Stimulated activated CD8-positive, alpha-beta memory T cell treated with anti-CD3 and anti-CD28 coated beads, Interleukin-7, amount 100 ng/mL, for 1 hour (primary cell): ENCODE results near the gene ATP2A2.
"Not testable (repeated sequence)": the region's sequence is repeated elsewhere in the genome, so short reads cannot be mapped to it uniquely, and the experiment has no call there.

ENCODE experiments used
- DNase-seq, 2 donors: peaks; one replicate each; pipeline ENCODE4 v3.0.0-alpha.2; 2020; ENCODE audit warnings: low read depth in 2 of 2

ATP2A2 gene

DNA sequence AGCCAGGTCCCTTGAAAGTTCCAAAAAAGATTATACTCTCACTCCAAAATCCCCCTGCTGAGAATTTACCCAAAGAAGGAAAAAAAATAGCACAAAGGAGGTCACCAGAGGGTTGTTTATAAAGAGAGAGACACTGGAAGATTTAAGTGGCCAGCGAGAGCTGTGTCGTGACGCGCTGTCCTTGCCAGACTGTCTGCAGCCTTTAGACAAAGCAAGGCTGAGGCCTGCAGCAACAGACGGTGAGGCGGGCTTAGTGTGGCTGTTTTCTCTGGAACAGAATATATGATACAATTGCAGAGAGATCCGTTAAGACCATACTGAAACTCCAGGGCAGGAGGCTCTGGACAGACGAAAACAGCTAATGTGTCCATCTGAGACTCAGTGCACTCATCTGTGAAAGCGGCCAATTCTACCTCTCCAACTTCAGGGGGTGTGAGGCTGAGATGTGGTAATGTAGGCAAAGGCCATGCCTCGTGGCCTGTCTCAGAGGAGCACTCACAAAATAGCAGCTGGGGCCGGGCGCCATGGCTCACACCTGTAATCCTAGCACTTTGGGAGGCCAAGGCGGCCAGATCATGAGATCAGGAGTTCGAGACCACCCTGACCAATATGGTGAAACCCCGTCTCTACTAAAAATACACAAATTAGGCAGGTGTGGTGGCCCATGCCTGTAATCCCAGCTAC lies 86.3 kb downstream of the ATP2A2 start:
- DNase-seq = no peak

GRCh38 chr12:110369992-110370391 lies 88.9 kb downstream of the ATP2A2 start:
- DNase-seq = no peak

DNA sequence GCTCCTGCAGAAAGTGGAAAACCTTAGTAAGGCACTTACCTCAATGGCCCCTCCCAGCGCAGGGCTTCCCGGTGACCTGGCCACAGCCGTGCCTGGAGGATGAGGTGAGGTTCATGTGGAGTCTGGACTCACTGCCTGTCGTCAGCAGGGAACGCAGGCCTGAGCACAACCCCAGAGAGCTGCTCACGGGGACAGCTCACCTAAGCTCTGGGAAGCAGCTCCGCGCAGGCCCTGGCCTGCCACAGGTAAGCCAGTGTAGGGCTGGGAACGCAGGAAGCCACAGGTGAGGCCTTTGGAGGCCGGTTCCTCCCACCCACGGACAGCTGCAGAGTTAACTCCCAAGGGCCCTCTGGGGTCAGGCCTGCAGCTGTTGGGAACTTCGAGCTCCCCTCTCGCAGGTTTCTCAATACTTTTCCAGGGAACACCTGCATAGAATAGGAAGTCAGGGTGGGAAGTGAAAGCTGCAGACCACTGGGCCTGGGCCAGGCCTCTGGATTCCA lies 89.7 kb downstream of the ATP2A2 start:
- DNase-seq = no peak

DNA sequence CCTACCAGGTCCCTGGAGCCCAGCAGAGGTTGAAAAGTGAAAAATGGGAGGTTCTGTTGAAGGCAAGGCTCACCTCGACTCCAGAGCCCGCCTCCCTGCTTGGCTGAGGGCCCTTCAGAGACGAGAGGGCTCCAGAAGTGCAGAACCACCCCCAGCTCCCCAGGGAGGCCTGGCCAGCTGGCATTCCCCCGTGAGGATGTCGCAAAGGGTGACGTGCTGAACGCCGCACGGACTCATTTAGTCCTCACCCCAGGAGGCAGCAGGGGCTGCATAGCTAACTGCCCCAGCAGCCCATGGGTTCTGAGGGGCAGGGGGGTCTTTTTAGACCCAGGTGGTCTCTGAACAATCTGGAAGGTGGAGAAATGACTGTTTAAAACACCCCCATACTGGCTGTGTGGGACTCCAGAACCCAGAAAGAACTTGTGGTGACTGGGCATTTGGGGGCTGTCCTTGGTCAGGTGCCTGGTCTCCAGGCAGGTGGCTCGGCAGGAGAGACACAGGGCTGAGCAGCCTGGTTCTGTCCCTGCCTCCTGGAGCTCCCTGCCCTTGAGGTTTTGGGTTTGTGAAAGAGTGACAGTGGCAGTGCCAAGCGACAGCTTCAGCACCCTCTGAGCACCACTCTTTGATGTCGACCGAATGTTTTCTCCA lies 90.5 kb downstream of the ATP2A2 start:
- DNase-seq = no peak

GRCh38 chr12:110372056-110372425 lies 91.0 kb downstream of the ATP2A2 start:
- no peak for DNase-seq

GRCh38 chr12:110373025-110373424 lies 92.0 kb downstream of the ATP2A2 start:
- DNase-seq = no peak

- no peak for DNase-seq
Measured at GRCh38 chr12:110373425-110373824, 92.4 kb downstream of the ATP2A2 start.

GRCh38 chr12:110373962-110374611 lies 93.0 kb downstream of the ATP2A2 start:
- no peak for DNase-seq

GRCh38 chr12:110378131-110378790 lies 97.2 kb downstream of the ATP2A2 start:
- DNase-seq = not testable (repeated sequence)

GRCh38 chr12:110379197-110379596 lies 98.2 kb downstream of the ATP2A2 start:
- DNase-seq = no peak

- no peak for DNase-seq
Measured at GRCh38 chr12:110379631-110380030, 98.6 kb downstream of the ATP2A2 start.

GRCh38 chr12:110382683-110383082 lies 101.6 kb downstream of the ATP2A2 start:
- DNase-seq = no peak
